Measurements from ENCODE around the gene BRWD1.

The BRWD1 gene

DNA sequence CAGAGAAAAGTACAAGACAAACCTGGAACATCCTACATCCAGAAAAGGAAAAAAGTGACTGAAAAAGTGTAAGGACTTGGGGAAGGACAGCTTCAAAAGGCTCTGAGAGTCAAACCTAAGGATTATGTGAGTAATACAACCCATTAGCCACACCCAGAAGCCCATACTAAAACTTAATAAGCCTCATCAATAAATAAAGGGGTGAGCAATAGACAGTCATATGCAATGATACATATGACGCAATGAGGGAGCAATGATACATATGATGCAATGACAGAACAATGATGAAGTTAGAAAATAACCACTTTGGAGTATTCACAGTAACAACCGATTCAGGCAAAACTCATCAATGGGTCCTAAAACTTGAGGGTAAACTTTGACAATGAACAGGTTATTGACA, 50.1 kb downstream of the BRWD1 start:
- H3K36me3 ChIP-seq (ENCODE audit: insufficient read depth), result peaks cover 7% of the 10 kb centered on the region; the same call in 1 of the 2 replicates

GRCh38 chr21:39258207-39258606, 55.2 kb downstream of the BRWD1 start:
- Histone ChIP-seq H4K20me1 (ENCODE audit: insufficient read depth) (no peaks in the 10 kb centered on the region), H3K79me2 (ENCODE audit: insufficient read depth, low read depth) (0 out of 2 replicates have a peak, but pooled peaks cover 5% of the 10 kb centered on the region), H3K9ac (no peak overlapping the region), H3K27me3 (ENCODE audit: insufficient read depth, low read depth) (no peaks in the 10 kb centered on the region), H2AFZ (ENCODE audit: low read depth) (no peak overlapping the region), H3K4me3 (IDR thresholded peaks at IDR 0.05; ENCODE audit: insufficient read depth, low read depth, low read length) (no peak overlapping the region), H3K27ac (no peak overlapping the region), H3K36me3 (ENCODE audit: insufficient read depth) (peaks cover 13% of the 10 kb centered on the region; the same call in 1 of the 2 replicates), H3K4me1 (ENCODE audit: low read depth, poor library complexity, severe bottlenecking) (peaks cover 1% of the 10 kb centered on the region), H3K4me2 (no peak overlapping the region)
- no peak for TF ChIP-seq CTCF (conservative IDR thresholded peaks at IDR 0.05; ENCODE audit: low read depth, low read length)

More for the DNA sequence above, 50.1 kb downstream of the BRWD1 start:
- H4K20me1 ChIP-seq (ENCODE audit: insufficient read depth), result no peaks in the 10 kb centered on the region
- H2AFZ ChIP-seq (ENCODE audit: low read depth), result no peak overlapping the region
- no peak overlapping the region for H3K4me2 ChIP-seq
- H3K27ac ChIP-seq, result no peak overlapping the region
- no peak overlapping the region for H3K9ac ChIP-seq
- H3K4me3 ChIP-seq (IDR thresholded peaks at IDR 0.05; ENCODE audit: insufficient read depth, low read depth, low read length), result no peak overlapping the region
- H3K27me3 ChIP-seq (ENCODE audit: insufficient read depth, low read depth), result no peaks in the 10 kb centered on the region
- 0 out of 2 replicates have a peak, but pooled peaks cover 5% of the 10 kb centered on the region for H3K79me2 ChIP-seq (ENCODE audit: insufficient read depth, low read depth)
- H3K4me1 ChIP-seq (ENCODE audit: low read depth, poor library complexity, severe bottlenecking), result peaks cover 11% of the 10 kb centered on the region
- no peak for TF ChIP-seq CTCF (conservative IDR thresholded peaks at IDR 0.05; ENCODE audit: low read depth, low read length)

GRCh38 chr21:39251326-39251725, 62.1 kb downstream of the BRWD1 start:
- no peak for TF ChIP-seq CTCF (conservative IDR thresholded peaks at IDR 0.05; ENCODE audit: low read depth, low read length)
- H3K4me2 ChIP-seq, result no peak overlapping the region
- H2AFZ ChIP-seq (ENCODE audit: low read depth), result no peak overlapping the region
- no peaks in the 10 kb centered on the region for H3K27me3 ChIP-seq (ENCODE audit: insufficient read depth, low read depth)
- H3K27ac ChIP-seq, result no peak overlapping the region
- H3K9ac ChIP-seq, result no peak overlapping the region
- H3K4me1 ChIP-seq (ENCODE audit: low read depth, poor library complexity, severe bottlenecking), result no peaks in the 10 kb centered on the region
- no peak overlapping the region for H3K4me3 ChIP-seq (IDR thresholded peaks at IDR 0.05; ENCODE audit: insufficient read depth, low read depth, low read length)
- H3K36me3 ChIP-seq (ENCODE audit: insufficient read depth), result peaks cover 3% of the 10 kb centered on the region; the same call in 1 of the 2 replicates
- H3K79me2 ChIP-seq (ENCODE audit: insufficient read depth, low read depth), result no peaks in the 10 kb centered on the region
- H4K20me1 ChIP-seq (ENCODE audit: insufficient read depth), result no peaks in the 10 kb centered on the region

DNA sequence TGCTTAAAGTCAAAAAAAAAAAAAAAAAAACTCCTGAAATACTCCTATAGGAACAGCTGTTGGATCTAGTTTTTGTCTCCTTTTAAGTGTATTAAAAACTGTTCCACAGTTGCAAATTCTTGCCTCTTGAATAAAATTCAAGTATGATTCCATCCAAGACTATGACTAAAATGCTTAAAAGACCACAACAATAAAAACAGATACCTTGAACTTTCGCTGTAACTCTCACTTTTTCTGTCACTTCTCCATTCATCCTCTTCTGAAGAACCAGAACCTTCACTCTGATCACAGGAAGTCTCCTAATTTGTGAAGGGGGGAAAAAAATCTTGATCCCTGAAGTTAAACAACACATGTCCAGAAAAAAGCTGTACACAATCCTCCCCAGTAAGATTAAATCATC, 75.2 kb downstream of the BRWD1 start:
- Histone ChIP-seq H3K27ac (no peak overlapping the region), H3K4me1 (ENCODE audit: low read depth, poor library complexity, severe bottlenecking) (no peaks in the 10 kb centered on the region), H3K9ac (no peak overlapping the region), H3K4me3 (IDR thresholded peaks at IDR 0.05; ENCODE audit: insufficient read depth, low read depth, low read length) (no peak overlapping the region), H3K4me2 (no peak overlapping the region), H3K27me3 (ENCODE audit: insufficient read depth, low read depth) (no peaks in the 10 kb centered on the region), H3K36me3 (ENCODE audit: insufficient read depth) (peaks cover 7% of the 10 kb centered on the region; the same call in 1 of the 2 replicates), H4K20me1 (ENCODE audit: insufficient read depth) (no peaks in the 10 kb centered on the region), H2AFZ (ENCODE audit: low read depth) (no peak overlapping the region), H3K79me2 (ENCODE audit: insufficient read depth, low read depth) (no peaks in the 10 kb centered on the region)
- no peak for TF ChIP-seq CTCF (conservative IDR thresholded peaks at IDR 0.05; ENCODE audit: low read depth, low read length)

All from KMS-11 (cell line).